Colonic mucosa (tissue), 4 donors: Measurements from ENCODE around the gene GLRB. TPM values are rescaled to one million over a fixed set of nuclear protein-coding genes. Genes with fewer than 3 reads are reported as not detected.

ENCODE experiments used
- DNase-seq: peaks from one replicate; pipeline ENCODE4 v3.0.0-alpha.2; 2020
- H3K27ac ChIP-seq: fragments of 200-600 bp; one replicate; pipeline ENCODE4 v1.8.0; 2021
- H3K27me3 ChIP-seq: fragments of 200-600 bp; one replicate; pipeline ENCODE4 v1.8.0; 2021
- H3K36me3 ChIP-seq: fragments of 200-600 bp; one replicate; pipeline ENCODE4 v1.8.0; 2021
- H3K4me1 ChIP-seq: fragments of 200-600 bp; one replicate; pipeline ENCODE4 v1.8.0; 2021; ENCODE audit warnings: mild to moderate bottlenecking
- H3K4me3 ChIP-seq: fragments of 200-600 bp; one replicate; pipeline ENCODE4 v1.8.0; 2021
- H3K9ac ChIP-seq, 2 donors: one replicate each; pipeline ENCODE4 v1.7.0; 2013; ENCODE audit warnings: control low read depth in 2 of 2, low read depth in 2 of 2, low read length in 2 of 2
- H3K9me3 ChIP-seq: fragments of 200-600 bp; one replicate; pipeline ENCODE4 v1.8.0; 2021
- intact Hi-C: fragments of 100-400 bp; cut with DNase I; formaldehyde crosslinking; loops from one replicate; pipeline ENCODE4 v1.14.1; 2022
- total RNA-seq, 2 donors: library from RNA; stranded (reverse); fragmentation: NEBNext Ultra II Directional in 1 of 2; extraction: Animal tissue kit (Norgen Biotek cat#: 25700) in 1 of 2; gene quantifications; one replicate each; pipeline ENCODE4 v1.2.1, GENCODE V29; 2021
- TF ChIP-seq, protein P1 (sequence below): fragments of 200-600 bp; IDR thresholded peaks from one replicate; pipeline ENCODE4 v1.8.0; 2022; ENCODE audit warnings: antibody characterized with exemption, mild to moderate bottlenecking
- donor health status: healthy.
- donor health status: DM: no; HTN: no; CAD: no.
- donor health status: DM: no; HTN: no; CAD: no.

Gene GLRB
- total RNA-seq, 2 donors from 2014 or later, result 0.37 to 0.42 TPM

DNA sequence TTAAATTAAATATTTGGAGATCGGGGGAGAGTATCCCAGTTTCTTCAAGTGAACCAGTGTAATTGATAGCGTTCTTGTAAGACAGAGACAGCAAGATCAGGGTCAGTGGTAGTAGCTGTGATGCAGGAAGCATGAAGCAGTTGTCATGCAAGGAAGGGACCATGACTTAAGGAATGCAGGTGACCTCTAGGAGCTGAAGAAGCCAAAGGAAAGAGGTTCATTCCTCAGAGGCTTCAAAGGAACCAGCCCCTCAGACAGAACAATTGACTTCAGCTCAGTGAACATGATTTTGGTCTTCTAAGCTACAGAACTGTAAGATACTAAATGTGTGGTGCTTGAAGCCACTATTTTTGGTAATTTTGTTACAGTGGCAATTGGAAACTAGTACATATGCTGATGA, 51.6 kb downstream of the GLRB start:
- no peak overlapping the region for H3K27ac ChIP-seq
- H3K4me1 ChIP-seq, result no peaks in the 10 kb centered on the region
- H3K4me3 ChIP-seq, result no peak overlapping the region
- TF ChIP-seq, protein P1, sequence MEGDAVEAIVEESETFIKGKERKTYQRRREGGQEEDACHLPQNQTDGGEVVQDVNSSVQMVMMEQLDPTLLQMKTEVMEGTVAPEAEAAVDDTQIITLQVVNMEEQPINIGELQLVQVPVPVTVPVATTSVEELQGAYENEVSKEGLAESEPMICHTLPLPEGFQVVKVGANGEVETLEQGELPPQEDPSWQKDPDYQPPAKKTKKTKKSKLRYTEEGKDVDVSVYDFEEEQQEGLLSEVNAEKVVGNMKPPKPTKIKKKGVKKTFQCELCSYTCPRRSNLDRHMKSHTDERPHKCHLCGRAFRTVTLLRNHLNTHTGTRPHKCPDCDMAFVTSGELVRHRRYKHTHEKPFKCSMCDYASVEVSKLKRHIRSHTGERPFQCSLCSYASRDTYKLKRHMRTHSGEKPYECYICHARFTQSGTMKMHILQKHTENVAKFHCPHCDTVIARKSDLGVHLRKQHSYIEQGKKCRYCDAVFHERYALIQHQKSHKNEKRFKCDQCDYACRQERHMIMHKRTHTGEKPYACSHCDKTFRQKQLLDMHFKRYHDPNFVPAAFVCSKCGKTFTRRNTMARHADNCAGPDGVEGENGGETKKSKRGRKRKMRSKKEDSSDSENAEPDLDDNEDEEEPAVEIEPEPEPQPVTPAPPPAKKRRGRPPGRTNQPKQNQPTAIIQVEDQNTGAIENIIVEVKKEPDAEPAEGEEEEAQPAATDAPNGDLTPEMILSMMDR, result no peak
- intact Hi-C loops, result no loop called here
- no peaks in the 10 kb centered on the region for H3K9me3 ChIP-seq
- H3K9ac ChIP-seq, result no peak overlapping the region
- no peaks in the 10 kb centered on the region for H3K36me3 ChIP-seq
- H3K27me3 ChIP-seq, result no peaks in the 10 kb centered on the region
- DNase-seq, result no peak

DNA sequence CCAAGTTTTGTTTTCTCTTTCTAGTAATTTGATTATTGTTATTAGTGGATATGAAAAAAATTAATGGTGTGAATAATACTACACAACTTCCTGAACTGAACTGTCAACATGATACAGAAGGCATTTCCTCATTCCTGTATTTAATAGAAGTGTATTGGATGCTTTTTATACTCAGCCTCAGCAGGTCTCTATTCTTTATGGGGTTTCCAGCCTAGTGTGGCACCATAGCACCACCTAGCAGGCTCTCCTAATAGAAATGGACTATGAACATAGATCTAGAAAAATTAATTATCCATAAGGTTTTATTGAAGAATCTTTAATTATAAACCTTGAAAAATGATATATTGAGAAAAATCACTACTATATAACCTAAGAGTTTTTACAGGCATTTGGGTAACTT, 52.4 kb downstream of the GLRB start:
- no peak overlapping the region for H3K4me3 ChIP-seq
- no peaks in the 10 kb centered on the region for H3K36me3 ChIP-seq
- no peak overlapping the region for H3K27ac ChIP-seq
- H3K27me3 ChIP-seq, result no peaks in the 10 kb centered on the region
- no peaks in the 10 kb centered on the region for H3K4me1 ChIP-seq
- no peak for DNase-seq
- intact Hi-C loops, result no loop called here
- TF ChIP-seq, protein P1, result no peak
- H3K9me3 ChIP-seq, result no peaks in the 10 kb centered on the region
- no peak overlapping the region for H3K9ac ChIP-seq

DNA sequence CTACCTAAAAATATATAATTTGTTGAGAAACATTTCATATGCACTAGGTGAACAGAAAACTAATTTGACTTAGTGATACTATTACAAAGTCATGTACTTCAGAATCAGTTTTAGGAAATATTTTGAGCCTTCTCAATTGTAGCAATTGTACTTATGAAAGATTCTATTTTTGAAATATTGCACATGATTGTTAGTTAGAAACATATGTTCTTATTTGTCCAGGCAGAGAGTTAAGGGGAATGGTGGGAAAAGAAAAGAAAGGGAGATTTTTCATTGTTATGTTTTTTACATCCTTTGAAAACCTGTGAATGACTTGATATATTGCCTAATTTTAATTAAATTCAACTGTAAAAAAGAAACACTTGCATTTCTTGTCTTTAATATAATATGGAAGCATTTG, 66.0 kb downstream of the GLRB start:
- no peaks in the 10 kb centered on the region for H3K36me3 ChIP-seq
- no peaks in the 10 kb centered on the region for H3K27me3 ChIP-seq
- intact Hi-C loops, result no loop called here
- no peaks in the 10 kb centered on the region for H3K9me3 ChIP-seq
- TF ChIP-seq, protein P1, result no peak
- no peaks in the 10 kb centered on the region for H3K4me1 ChIP-seq
- H3K4me3 ChIP-seq, result no peak overlapping the region
- H3K9ac ChIP-seq, result no peak overlapping the region
- no peak for DNase-seq
- no peak overlapping the region for H3K27ac ChIP-seq

DNA sequence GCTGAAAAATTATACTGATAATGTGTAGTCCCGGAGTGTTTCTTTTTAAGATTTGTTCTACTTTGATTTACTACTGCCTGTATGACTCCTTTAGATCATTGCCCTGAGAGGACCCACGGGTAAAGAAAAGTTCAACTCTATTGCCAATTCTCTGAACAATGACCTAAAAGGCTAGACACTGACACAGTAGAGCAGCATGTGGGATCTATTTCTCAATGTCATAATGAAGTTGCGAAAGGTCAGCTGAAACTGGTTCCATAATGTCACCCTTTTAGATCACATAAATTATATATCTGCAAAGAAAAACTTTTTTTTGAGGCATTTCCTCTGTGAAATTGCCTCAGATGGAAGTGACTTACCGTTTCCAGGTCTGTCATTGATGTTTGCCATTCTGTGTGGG, 67.4 kb downstream of the GLRB start:
- Histone ChIP-seq H3K9ac (no peak overlapping the region), H3K27ac (no peak overlapping the region), H3K4me1 (no peaks in the 10 kb centered on the region), H3K36me3 (no peaks in the 10 kb centered on the region), H3K9me3 (no peaks in the 10 kb centered on the region), H3K4me3 (no peak overlapping the region), H3K27me3 (no peaks in the 10 kb centered on the region)
- TF ChIP-seq, protein P1, result no peak
- no peak for DNase-seq
- intact Hi-C loops, result no loop called here

DNA sequence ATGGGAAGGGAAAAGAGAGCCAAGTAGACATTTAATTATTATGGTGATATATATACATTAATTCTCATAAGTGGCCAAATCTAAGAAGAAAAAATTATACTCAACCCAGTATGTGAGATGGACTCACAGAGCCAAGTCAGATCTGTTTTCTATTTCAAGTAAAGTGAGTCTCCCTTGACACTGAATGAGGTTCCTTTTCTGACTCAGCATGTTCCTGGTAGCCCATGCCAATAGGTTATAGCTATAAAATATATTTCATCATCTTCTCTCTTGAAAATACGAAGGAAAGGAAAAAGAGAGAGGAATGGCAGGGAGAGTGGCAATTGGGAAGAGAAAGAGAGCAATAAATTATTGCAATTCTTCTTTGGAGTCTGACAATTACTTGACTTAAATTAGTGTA, 75.8 kb downstream of the GLRB start:
- no peaks in the 10 kb centered on the region for H3K9me3 ChIP-seq
- no peak overlapping the region for H3K27ac ChIP-seq
- H3K4me1 ChIP-seq, result no peaks in the 10 kb centered on the region
- H3K36me3 ChIP-seq, result no peaks in the 10 kb centered on the region
- intact Hi-C loops, result no loop called here
- DNase-seq, result no peak
- H3K4me3 ChIP-seq, result no peak overlapping the region
- H3K27me3 ChIP-seq, result no peaks in the 10 kb centered on the region
- no peak overlapping the region for H3K9ac ChIP-seq
- TF ChIP-seq, protein P1, result no peak
